ENCODE results near the gene DNAAF3.
"Not testable (repeated sequence)": the region's sequence is repeated elsewhere in the genome, so short reads cannot be mapped to it uniquely, and the experiment has no call there.

The DNAAF3 gene

DNA sequence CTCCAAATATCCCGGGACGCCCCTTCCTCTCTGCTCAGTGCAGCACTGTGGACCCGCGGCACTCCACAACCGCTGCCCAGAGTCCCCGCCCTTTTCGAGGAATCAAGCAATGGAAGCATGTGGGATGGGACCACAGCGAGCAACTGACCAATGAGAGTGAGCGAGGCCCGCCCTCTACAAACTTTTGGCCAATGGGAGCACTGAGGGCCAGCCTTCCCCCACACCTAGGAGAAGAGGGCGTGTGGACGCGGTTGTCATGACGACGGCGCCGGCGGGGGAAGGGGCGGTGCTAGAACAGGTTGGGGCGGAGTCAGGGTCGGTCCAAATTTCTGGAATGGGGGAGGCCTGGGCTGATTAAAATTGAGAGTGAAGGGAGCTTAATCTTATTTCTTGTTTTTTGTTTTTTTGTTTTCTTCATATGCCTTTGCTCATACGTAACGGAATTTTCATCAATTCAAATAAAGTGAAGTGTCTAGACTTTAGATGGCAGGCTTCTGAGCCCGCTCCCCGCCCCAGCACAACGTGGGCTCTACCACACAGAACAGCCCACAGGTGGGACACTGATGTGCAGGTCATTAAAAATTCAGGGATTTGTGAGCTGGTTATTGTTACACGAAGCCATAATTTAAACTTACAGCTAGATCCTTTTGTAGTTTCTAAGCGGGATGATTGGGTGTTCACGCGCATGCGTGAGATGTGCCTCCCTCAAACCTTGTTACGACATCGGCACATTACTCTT, at the start of gene DNAAF3:
TSS of gene DNAAF3 (minus strand) at position 84 of the 739 bp plus-strand sequence. CDS start 200 bp downstream, outside the sequence.
- peak; percentile 75 for DNase-seq (ENCODE audit: low spot score)

DNA sequence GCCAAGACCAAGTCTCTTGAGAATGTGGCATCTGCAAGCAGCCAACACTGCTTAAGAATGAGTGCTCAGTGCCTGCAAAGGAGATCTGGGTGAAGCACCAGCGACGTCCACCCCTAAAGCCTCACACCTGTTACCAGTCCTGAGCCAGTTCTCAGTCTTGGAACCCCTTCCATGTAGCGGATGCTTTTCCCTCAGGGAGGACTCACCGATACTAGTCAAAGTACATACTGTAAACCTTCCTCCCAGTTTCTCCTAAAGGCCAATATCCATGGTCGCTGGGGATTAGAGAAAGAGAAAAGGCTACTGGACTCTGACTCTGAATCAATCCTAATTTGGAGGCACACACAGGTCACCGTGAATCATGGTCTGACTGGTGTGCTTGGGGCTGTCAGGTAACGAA, 47.1 kb upstream of the DNAAF3 start:
- DNase-seq (ENCODE audit: low spot score), result no peak

DNA sequence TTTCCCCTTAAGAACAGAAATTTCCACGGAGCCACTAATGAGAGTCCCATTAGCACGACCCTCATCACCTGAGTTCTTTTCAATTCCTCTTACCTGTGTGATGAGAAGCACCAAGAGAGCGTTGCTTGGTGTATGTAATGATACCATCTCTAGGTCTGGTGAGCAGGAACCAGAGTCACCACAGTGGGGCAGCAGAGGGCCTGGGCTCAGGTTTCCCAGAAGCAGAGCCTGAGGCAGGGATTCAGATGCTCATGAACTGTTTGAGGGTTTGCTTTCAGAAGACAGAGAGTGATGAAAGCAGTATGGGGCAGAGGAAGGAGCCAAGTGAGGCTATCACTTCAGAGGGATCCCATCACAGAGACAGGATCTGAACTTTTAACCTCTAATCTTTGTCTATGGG, 46.0 kb upstream of the DNAAF3 start:
- peak; percentile 38 for DNase-seq (ENCODE audit: low spot score)

DNA sequence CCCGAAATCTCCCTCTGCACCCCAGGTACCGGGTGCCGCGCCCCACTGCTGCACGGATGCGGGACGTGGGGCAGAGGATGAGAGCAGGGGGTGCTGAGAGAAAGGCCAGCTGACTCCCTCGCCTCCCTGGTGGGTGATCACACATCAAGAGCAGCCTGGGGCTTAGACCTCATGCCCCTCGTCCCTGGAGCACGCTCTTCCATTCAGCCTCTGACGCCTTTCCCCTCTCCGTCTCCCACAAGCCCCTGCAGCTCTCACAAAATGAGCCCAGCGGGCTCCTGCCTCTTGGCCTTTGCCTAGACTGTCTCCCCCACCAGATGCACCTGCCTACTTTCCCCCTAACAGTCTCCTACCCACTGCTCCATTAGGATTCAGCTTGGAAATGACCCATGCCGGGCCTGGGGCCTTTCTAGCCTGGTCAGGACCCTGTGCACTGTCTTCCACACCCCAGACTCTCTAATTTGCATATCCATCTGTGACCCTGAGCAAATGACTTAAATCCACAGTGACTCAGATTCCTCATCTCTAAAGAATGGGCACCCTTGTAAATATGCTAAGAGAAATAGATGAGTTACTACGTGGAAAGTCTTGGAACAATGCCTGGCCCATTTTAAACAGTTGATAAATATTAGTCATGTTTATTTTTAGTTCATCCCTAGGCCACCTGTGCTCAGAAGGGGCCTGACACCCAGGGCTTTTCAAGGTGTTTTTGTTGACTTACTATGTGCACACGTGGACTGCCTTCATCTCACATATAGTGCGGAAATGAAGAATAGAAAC, 43.5 kb upstream of the DNAAF3 start:
- no peak for DNase-seq (ENCODE audit: low spot score)

DNA sequence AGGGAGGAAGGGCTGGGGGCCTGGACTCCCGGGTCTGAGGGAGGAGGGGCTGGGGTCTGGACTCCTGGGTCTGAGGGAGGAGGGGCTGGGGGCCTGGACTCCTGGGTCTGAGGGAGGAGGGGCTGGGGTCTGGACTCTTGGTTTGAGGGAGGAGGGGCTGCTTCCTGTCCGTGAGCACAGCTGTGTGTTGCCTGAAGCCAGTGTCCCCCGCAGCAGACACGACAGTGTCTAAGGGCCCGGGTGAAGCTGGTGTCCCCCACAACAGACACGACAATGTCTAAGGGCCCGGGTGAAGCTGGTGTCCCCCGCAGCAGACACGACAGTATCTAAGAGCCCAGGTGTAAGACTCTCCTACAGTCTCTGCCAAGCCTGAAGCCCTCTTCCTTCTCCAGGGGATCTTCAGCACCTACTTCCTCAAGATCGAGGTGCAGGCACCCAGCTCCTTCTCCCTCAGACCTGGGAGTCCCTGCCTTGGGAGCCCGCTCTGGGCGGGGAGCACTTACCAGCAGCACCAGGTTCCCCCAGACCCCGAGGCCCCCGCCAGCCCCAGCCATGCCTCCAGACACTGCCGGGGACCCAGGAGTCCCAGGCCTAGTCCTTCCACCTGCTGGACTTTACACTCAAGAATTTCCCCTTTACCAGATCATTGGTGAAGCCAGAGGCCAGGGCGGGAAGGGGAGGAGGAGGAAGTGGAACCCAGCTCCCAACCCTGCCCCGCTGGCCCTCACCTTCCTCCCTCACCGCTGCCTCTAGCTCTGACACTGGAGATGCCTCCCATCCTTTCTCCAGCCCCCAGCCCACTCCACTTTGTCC, 42.7 kb upstream of the DNAAF3 start, which contains the start of gene PTPRH:
TSS of gene PTPRH (minus strand) at position 622 of the 813 bp plus-strand sequence. CDS start at position 554, 68 bp downstream.
- no peak for DNase-seq (ENCODE audit: low spot score)

DNA sequence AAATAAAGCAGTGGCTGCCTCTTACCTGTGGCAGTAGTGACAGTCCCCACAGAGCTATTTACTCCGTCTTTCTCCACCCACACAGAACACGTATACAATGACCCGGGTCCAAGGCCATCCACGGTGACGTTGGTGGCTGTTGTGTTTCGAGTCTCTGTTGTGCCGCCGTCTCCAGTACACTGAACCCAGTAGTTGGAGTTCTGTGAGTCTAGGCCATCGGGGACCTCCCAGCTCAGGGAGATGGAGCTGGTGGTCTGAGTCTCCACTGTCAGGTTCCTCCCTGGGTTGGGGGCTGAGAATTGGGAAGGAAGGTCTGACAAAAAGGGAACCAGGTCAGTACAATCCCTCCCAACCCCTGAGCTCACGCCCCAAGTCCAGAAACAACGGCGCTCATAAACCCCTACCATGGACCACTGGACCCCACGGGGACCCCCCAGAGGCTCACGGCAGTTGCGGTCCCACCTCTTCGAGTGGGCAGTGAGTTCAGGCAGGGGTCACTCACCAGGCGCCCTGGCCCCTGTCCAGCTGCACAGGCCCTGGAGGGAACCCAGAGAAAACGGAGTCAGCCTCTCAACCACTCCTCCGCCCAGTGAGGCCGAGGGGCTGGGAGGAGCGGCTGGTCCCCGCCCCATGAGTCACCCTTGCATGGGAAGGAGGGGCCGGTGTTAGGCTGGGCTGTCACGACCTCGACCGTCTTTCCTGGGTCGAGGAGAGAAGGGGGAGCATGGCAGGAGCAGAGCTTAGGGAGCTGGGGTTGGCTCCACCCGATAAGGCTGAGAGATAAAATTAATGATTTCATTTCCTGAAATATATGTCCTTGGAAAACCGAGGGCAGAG, 40.5 kb upstream of the DNAAF3 start:
- peak; percentile 10 for DNase-seq (ENCODE audit: low spot score)

DNA sequence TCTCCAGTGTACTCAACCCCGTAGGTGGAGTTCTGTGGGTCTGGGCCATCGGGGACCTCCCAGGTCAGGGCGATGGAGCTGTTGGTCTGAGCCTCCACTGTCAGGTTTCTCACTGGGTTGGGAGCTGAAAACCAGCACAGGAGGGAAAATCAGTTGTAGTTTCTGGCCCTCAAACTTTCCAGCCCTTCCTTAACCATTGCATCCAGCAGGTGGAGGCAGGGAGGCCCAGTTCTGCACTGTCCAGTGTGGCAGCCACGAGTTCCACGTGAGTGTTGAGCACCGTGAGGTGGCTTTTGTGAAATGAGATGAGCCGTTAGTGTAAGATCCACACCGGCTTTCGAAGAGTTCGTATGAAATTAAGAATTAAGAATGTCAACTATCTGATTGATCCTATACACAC, 35.8 kb upstream of the DNAAF3 start:
- DNase-seq (ENCODE audit: low spot score), result not testable (repeated sequence)

DNA sequence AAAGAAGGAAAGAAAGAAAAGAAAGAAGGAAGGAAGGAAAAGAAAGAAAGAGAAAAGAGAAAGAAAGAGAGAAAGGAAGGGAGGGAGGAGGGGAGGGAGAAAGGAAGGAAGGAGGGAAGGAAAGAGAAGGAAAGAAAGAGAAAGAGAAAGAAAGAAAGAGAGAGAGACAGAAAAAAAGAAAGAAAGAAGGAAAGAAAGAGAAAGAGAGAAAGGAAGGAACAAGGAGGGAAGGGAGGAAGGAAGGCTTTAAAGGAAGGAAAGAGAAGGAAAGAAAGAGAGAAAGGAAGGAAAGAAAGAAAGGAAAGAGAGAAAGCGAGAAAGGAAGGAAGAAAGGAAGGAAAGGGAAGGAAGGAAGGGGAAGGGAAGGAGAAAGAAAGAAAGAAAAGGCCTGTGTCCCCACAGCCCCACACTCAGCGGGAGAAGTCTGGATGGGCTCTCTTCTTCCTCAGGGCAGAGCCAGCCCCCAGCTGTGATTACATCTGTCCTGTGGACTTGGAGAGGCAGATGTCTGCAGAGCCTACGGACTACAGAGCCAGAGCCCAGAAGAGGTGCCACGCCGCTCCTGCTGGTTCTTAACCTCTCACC, 33.3 kb upstream of the DNAAF3 start:
- no peak for DNase-seq (ENCODE audit: low spot score)

DNA sequence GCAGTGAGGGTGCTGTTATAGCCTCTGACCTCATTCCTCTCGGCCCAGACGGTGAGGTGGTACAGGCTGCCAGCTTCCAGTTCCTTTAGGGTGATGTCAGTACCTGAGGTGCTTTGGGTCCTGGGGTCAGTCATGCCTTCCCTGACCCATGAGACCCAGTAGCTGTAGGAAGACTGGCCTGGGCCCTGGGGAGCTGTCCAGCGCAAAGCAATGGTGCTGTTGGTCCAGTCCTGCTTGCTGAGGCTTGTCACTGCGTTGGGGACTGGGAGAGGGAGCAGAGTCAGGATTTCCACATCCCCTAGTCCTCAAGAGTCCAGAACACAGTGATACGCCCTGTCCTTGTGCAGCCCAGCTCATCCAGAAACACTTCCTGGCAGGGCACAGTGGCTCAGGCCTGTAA, 32.2 kb upstream of the DNAAF3 start:
- DNase-seq (ENCODE audit: low spot score), result no peak

DNA sequence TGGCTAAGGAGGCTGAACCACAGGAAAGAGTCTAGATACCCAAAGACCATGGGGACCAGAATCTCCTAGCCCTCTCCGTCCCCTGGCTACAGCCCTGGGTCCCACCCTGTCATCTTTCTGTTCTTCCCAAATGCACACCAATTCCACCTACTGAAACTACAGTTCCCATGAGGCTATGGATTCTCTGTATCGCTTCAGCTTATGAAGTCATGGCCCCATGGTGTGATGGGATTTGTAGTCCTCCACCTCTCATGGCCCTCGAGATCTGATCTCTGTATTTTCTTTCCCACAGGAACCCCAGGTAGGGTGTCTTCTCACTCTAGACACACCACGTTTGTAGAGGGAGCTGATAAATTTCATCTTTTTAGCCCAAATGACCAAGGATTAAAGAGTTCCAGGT, 31.1 kb upstream of the DNAAF3 start:
- DNase-seq (ENCODE audit: low spot score), result no peak

DNA sequence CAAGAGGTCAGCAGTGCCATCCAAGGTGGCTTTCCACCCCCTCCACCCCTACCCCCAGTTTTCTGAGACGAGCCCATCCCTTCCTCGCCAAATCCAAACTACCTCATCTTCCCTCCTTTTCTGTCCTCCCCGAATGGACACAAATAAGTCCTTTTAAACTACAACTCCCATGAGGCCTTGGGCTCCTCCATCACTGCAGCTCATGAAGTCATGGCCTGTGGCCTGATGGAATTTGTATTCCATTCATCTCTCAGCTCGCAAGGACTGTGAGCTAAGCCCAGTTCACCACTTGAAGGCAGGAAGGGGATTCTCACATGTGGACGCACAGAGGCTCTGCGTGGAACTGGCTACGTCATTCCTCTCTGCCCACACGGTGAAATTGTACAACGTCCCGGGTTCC, 30.4 kb upstream of the DNAAF3 start:
- DNase-seq (ENCODE audit: low spot score), result no peak

DNA sequence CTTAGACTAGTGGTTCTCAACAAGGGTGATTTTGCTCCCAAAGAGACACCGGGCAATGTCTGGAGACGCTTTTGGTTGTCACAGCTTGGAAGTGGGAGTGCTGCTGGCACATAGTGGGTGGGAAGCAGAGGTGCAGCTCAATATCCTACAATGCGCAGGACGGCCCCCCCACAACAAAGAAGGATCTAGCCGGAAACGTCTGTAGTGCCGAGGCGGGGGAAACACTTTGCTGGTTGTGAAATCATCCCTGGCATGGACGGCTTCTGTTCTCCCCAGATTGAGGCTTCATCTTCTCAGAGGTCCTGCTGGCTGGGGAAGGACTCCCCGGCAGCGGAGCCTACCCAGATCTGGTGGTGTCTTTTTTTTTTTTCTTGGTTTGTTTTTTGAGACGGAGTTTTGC, 27.1 kb upstream of the DNAAF3 start:
- DNase-seq (ENCODE audit: low spot score), result no peak

DNA sequence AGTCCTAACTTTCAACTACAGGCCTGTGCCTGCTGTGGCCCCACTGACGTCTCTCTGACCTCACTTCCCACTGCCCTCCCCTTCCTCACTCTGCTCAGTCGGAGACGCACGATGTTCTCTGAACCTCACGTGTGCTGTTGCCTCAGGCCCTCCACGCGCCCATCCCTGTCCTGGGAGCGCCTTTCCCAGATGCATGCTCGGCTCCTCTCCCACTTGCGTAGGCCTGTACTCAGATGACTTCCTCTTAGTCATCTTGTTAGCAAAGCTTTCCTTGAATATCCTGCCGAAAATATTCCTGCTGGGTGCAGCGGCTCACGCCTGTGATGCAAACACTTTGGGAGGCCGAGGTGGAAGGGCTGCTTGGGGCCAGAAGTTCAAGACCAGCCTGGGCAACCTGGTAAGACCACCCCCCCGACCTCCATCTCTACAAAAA, 23.0 kb upstream of the DNAAF3 start:
- DNase-seq (ENCODE audit: low spot score), result no peak

DNA sequence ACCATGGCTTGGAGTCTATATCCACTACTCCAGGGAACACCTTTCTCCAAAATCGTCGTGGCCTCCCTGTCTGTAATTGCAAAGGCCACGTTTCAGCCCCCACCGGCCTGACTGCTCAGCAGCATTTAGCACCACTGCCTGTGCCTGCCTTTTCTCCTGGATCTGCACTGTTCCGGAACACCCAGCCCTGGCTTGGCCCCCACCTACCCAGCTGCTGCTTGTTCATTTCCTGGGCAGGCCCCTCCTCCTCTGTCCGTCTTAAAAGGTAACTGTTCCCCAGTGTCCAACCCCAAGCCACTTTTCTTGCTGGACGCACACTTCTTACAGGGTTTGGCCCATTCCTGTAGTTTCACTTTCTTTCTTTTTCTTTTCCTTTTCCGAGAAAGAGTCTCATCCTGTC, 22.2 kb upstream of the DNAAF3 start:
- DNase-seq (ENCODE audit: low spot score), result no peak

DNA sequence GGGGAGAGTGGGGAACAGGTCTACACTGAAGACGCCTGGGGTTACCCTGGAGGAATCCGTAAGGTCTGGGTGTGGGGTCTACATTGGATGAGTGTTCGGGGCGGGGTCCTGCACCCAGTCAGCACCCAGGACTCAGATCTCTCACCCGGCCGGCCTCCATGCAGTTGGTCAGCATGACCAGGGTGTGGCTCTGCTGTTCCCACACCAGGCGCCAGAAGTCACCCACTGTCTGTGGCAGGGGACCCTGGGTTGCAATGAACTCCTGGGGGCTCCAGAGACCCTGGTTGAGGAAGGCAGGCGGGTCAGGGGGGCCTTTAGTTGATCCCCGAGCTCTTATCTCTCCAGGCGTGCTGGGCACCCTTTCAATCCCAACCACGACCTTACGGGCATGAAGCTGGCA, 19.7 kb upstream of the DNAAF3 start:
- no peak for DNase-seq (ENCODE audit: low spot score)

DNA sequence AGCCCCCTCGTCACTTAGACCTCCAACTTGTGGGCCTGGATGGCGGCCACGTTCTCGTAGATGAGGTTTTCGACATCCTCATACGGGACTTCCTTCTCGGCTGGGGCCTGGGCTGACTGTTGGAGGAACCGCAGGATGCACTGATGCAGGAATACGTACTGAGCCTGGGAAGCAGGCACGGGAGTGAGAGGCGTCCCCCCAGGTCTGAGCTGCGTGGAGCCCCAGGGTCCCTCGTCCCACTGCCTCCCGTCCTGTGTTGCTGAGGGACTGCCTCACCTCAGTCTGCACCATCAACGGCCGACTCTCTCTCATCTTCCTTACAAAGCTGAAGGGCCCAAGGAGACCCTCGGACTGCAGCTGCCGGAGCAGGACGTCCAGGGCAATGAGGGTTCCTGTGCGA, 15.3 kb upstream of the DNAAF3 start:
- no peak for DNase-seq (ENCODE audit: low spot score)

DNA sequence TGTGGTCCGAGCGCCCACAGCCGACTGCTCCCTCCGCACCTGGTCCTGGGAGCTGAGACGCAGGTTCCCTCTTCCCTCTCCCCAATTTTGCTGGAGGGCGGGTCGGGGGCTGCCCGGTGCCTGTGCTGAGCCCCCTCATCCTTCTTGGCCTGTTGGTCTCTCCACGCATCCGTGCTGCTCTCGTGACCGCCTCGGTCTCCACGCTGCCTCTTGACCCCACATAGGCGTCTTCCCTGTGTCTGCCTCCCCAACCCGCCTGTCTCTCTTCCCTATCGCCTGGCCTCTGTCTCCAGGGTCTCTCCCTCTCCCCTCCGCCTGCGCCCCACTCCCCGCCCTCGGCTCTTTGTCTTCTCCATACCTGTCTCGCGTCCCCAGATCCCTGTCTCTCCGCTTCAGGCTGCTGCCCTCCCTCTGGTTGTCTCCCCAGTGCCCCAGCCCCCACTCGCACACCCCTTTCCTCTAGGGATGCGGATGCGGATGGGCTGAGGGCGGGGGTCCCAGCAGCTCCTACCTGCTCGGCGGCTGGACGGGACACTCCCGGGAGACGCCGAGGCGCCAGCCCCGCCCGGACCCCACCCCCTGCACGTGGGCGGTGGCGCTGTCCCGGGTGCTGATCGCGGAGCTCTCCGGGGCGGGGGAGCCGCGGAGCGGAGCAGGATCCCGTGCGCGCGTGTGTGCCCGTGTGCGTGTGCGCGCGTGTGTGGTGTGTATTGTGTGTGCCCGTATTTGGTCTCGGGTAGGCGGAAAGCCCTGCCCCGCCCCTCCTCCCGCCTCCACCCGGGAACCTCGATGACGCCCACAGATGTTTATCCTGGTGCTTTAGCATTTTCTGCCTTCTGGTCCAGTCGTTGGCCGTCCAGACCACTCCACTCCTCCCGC, 13.4 kb upstream of the DNAAF3 start, which contains the start of gene SYT5:
TSS of gene SYT5 (minus strand) at position 684 of the 879 bp plus-strand sequence. CDS start 1,248 bp downstream, outside the sequence.
- DNase-seq (ENCODE audit: low spot score), result peak; percentile 61

DNA sequence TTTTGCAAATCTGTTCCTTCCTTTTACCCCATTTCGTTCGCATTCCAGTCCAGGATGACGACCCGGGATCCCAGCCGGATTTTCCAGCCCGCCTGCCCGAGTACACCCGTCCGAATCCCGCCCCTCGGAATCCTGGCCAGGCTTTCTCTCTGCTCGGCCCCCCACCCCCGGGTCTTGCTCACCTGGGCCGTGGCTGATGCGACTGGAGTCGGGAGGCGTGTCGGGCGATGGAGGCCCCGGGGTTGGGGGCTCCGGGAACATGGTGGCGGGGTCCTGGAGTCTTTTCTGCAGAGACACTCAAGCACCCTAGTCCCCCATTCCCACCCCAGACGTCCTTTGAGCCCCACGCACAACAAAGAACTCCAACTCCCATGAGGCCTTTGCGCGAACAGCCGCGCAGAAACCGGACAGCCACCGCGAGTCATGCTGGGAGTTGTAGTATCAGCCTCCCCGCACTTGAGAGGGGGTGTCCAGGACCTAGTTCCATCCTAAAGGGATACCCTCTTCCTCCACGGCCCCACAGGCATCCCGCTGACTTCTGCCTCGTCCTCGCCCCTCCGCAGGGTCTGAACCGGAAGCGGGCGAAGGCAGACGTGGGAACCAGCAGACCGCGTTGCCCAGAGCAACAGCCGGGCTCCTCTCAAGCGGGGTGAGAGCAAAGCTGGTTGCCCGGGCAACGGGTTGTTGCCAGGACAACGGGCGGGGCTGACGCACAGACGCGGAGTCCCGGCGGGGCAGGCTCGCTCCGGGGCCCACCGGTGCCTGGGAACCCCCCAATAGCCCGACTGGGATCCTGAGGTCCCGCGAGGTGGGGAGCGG, 12.6 kb upstream of the DNAAF3 start:
- DNase-seq (ENCODE audit: low spot score), result peak; percentile 93

DNA sequence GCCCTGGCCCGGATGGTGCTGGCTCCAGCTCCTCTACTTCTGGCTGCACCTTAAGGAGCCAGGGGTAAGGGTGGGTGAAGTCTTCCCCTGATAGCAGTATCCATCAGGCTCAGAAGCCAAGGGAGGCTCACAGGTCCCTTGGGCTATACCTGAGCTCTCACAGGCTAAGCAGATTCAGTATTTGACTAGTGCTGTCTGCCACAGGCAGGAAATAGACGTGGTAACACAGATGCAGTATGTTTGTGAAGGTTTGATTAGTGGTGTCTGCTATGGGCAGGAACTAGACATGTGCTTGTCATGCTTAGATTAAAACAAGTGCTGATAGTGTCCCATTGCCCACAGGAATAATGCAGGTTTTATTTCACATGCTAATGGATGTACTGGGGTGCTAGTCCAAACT, 9.7 kb upstream of the DNAAF3 start:
- no peak for DNase-seq (ENCODE audit: low spot score)
